HepG2 (cell line): ENCODE results near the gene MRPL18. TPM values are rescaled to one million over a fixed set of nuclear protein-coding genes. Genes with fewer than 3 reads are reported as not detected.

ENCODE experiments used
- BCL6 ChIP-seq: IDR thresholded peaks from 2 replicates; pipeline ENCODE4 v1.6.1; 2016; ENCODE audit warnings: missing genetic modification reagents, missing compliant biosample characterization
- BRD4 ChIP-seq: sonication (generic); formaldehyde crosslinking; IDR thresholded peaks from 2 replicates; pipeline ENCODE4 v1.4.0; 2020; ENCODE audit warnings: missing genetic modification reagents
- CREB1 ChIP-seq, 2 experiments: fragments of 450-650 bp in 1 of 2; IDR thresholded peaks; 2 replicates each; pipeline ENCODE4 v1.6.1; 2016 to 2017; ENCODE audit warnings: control low read depth in 1 of 2, mild to moderate bottlenecking in 1 of 2, missing compliant biosample characterization in 1 of 2, missing genetic modification characterization in 1 of 2
- FLYWCH1 ChIP-seq: sonication (generic); formaldehyde crosslinking; IDR thresholded peaks from 2 replicates; pipeline ENCODE4 v1.8.1; 2023; ENCODE audit warnings: mild to moderate bottlenecking, missing genetic modification reagents
- IKZF1 ChIP-seq: fragments of 450-650 bp; IDR thresholded peaks from 2 replicates; pipeline ENCODE4 v1.7.1; 2016
- KLF13 ChIP-seq: sonication (generic); formaldehyde crosslinking; IDR thresholded peaks from 2 replicates; pipeline ENCODE4 v1.4.0; 2020; ENCODE audit warnings: mild to moderate bottlenecking, missing genetic modification reagents
- MAFF ChIP-seq: IDR thresholded peaks from 2 replicates; pipeline ENCODE4 v1.6.1; 2011; ENCODE audit warnings: low read depth, low read length, improper control_type of control experiment
- NBN ChIP-seq: fragments of 450-650 bp; conservative IDR thresholded peaks from 2 replicates; pipeline ENCODE4 v1.6.1; 2017
- NFE2L2 ChIP-seq: fragments of 150-350 bp; IDR thresholded peaks from 2 replicates; pipeline ENCODE4 v1.6.1; 2014; ENCODE audit warnings: low read length
- NR1H2 ChIP-seq: sonication (generic); formaldehyde crosslinking; IDR thresholded peaks from 2 replicates; pipeline ENCODE4 v1.8.1; 2022; ENCODE audit warnings: low read depth, missing genetic modification reagents, borderline replicate concordance
- RNF2 ChIP-seq: fragments of 450-650 bp; conservative IDR thresholded peaks from 2 replicates; pipeline ENCODE4 v1.6.1; 2016; ENCODE audit warnings: low read depth
- SRY ChIP-seq: sonication (generic); formaldehyde crosslinking; IDR thresholded peaks from 2 replicates; pipeline ENCODE4 v1.8.0; 2022; ENCODE audit warnings: mild to moderate bottlenecking, missing genetic modification reagents
- TFDP2 ChIP-seq: sonication (generic); formaldehyde crosslinking; IDR thresholded peaks from 2 replicates; pipeline ENCODE4 v1.4.0; 2020; ENCODE audit warnings: missing genetic modification reagents
- TP53 ChIP-seq: sonication (generic); formaldehyde crosslinking; conservative IDR thresholded peaks from 2 replicates; pipeline ENCODE4 v1.4.0; 2020; ENCODE audit warnings: missing genetic modification reagents
- TSC22D2 ChIP-seq: sonication (generic); formaldehyde crosslinking; IDR thresholded peaks from 2 replicates; pipeline ENCODE4 v1.5.1; 2020; ENCODE audit warnings: missing genetic modification reagents, mild to moderate bottlenecking, borderline replicate concordance
- ZC3H13 ChIP-seq: sonication (generic); formaldehyde crosslinking; IDR thresholded peaks from 2 replicates; pipeline ENCODE4 v1.8.1; 2023; ENCODE audit warnings: mild to moderate bottlenecking, missing genetic modification reagents, moderate library complexity
- ZKSCAN8 ChIP-seq: IDR thresholded peaks from 2 replicates; pipeline ENCODE4 v1.6.1; 2016; ENCODE audit warnings: borderline replicate concordance, missing genetic modification reagents, missing compliant biosample characterization
- ZNF282 ChIP-seq: fragments of 450-650 bp; IDR thresholded peaks from 2 replicates; pipeline ENCODE4 v1.6.1; 2018; ENCODE audit not compliant: partially characterized antibody
- ZNF354B ChIP-seq: sonication (generic); formaldehyde crosslinking; IDR thresholded peaks from 2 replicates; pipeline ENCODE4 v1.8.0; 2022; ENCODE audit warnings: mild to moderate bottlenecking, missing genetic modification reagents
- ZNF552 ChIP-seq: sonication (generic); formaldehyde crosslinking; IDR thresholded peaks from 2 replicates; pipeline ENCODE4 v1.9.0; 2022; ENCODE audit warnings: missing genetic modification reagents, mild to moderate bottlenecking, borderline replicate concordance
- ZNF776 ChIP-seq: sonication (generic); formaldehyde crosslinking; IDR thresholded peaks from 2 replicates; pipeline ENCODE4 v1.4.0; 2020; ENCODE audit warnings: mild to moderate bottlenecking, missing genetic modification reagents
- ZNF891 ChIP-seq: sonication (generic); formaldehyde crosslinking; IDR thresholded peaks from 2 replicates; pipeline ENCODE4 v1.5.0; 2020; ENCODE audit warnings: mild to moderate bottlenecking, missing genetic modification reagents
- polyA plus RNA-seq, 8 experiments: library from polyadenylated mRNA; depleted of rRNA in 3 of 8; stranded (reverse) in 7 of 8; unstranded in 1 of 8; fragments of >200 nt; fragmentation: Illumina TruSeq in 4 of 8; extraction: Trizol in 4 of 8; gene quantifications; 2 replicates each; pipeline versions ENCODE4 v1.2.1 to v1.2.3, GENCODE V29; 2011 to 2016; ENCODE audit warnings: low read depth in 4 of 8, missing spikeins in 1 of 8, mixed read lengths in 1 of 8; ENCODE audit not compliant: insufficient read depth in 1 of 8
- total RNA-seq, 5 experiments: library from RNA; depleted of rRNA; stranded (reverse); fragments of >200 nt; fragmentation: Illumina TruSeq; extraction: Trizol; gene quantifications; 2 replicates each; pipeline ENCODE4 v1.2.3, GENCODE V29; 2016; ENCODE audit warnings: low read depth in 1 of 5
- TF ChIP-seq, protein P1 (sequence below): IDR thresholded peaks from 2 replicates; pipeline ENCODE4 v1.6.1; 2016
- TF ChIP-seq, protein P2 (sequence below): sonication (generic); formaldehyde crosslinking; IDR thresholded peaks from 2 replicates; pipeline ENCODE4 v1.4.0; 2020; ENCODE audit warnings: missing genetic modification reagents
- TF ChIP-seq, protein P3 (sequence below): IDR thresholded peaks from 2 replicates; pipeline ENCODE4 v1.6.1; 2016; ENCODE audit warnings: low read depth, borderline replicate concordance

The MRPL18 gene
- total and polyA plus RNA-seq, 2 of the 13 experiments (the other 11 are each of a cell fraction or from before 2014, with no cell fraction given), result 85.6 to 176 TPM

GRCh38 chr6:159762681-159763293 lies 27.5 kb upstream of the MRPL18 start (continued):
- TF ChIP-seq, protein P1, sequence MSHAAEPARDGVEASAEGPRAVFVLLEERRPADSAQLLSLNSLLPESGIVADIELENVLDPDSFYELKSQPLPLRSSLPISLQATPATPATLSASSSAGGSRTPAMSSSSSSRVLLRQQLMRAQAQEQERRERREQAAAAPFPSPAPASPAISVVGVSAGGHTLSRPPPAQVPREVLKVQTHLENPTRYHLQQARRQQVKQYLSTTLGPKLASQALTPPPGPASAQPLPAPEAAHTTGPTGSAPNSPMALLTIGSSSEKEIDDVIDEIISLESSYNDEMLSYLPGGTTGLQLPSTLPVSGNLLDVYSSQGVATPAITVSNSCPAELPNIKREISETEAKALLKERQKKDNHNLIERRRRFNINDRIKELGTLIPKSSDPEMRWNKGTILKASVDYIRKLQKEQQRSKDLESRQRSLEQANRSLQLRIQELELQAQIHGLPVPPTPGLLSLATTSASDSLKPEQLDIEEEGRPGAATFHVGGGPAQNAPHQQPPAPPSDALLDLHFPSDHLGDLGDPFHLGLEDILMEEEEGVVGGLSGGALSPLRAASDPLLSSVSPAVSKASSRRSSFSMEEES (CRISPR knock-in tag), result peak; percentile 82
- TF ChIP-seq TSC22D2, result 0 out of 2 replicates have a peak, but pooled peaks have one; percentile 11
- TF ChIP-seq BCL6, result peak; percentile 77
- no peak; the same call in 1 of the 2 replicates for TF ChIP-seq ZNF776
- no peak for TF ChIP-seq NBN
- TF ChIP-seq NFE2L2, result no peak
- no peak for TF ChIP-seq ZNF282
- TF ChIP-seq MAFF, result no peak
- 0 out of 2 replicates have a peak, but pooled peaks have one; percentile 70 for TF ChIP-seq ZNF552 (CRISPR knock-in tag)
- no peak for TF ChIP-seq ZNF354B (CRISPR knock-in tag)
- TF ChIP-seq, protein P2, sequence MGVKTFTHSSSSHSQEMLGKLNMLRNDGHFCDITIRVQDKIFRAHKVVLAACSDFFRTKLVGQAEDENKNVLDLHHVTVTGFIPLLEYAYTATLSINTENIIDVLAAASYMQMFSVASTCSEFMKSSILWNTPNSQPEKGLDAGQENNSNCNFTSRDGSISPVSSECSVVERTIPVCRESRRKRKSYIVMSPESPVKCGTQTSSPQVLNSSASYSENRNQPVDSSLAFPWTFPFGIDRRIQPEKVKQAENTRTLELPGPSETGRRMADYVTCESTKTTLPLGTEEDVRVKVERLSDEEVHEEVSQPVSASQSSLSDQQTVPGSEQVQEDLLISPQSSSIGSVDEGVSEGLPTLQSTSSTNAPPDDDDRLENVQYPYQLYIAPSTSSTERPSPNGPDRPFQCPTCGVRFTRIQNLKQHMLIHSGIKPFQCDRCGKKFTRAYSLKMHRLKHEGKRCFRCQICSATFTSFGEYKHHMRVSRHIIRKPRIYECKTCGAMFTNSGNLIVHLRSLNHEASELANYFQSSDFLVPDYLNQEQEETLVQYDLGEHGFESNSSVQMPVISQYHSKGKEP (CRISPR knock-in tag), result peak; percentile 81; the same call in 1 of the 2 replicates
- TF ChIP-seq KLF13 (CRISPR knock-in tag), result peak; percentile 94
- TF ChIP-seq TFDP2 (CRISPR knock-in tag), result no peak
- no peak for TF ChIP-seq IKZF1
- peak; percentile 78; the same call in 1 of the 2 replicates for TF ChIP-seq RNF2
- TF ChIP-seq FLYWCH1, result no peak
- peak; percentile 83 for TF ChIP-seq SRY (CRISPR knock-in tag)
- TF ChIP-seq ZNF891, result peak; percentile 32
- TF ChIP-seq ZKSCAN8 (CRISPR knock-in tag), result no peak
- no peak for TF ChIP-seq NR1H2 (CRISPR knock-in tag)
- TF ChIP-seq CREB1 (IDR thresholded peaks at IDR 0.05), result no peak
- TF ChIP-seq CREB1 (CRISPR knock-in tag; IDR thresholded peaks at IDR 0.05), result no peak
- TF ChIP-seq TP53, result 0 out of 2 replicates have a peak, but pooled peaks have one; percentile 7
- TF ChIP-seq BRD4 (CRISPR knock-in tag), result no peak; the same call in none of the 2 replicates
- TF ChIP-seq, protein P3, sequence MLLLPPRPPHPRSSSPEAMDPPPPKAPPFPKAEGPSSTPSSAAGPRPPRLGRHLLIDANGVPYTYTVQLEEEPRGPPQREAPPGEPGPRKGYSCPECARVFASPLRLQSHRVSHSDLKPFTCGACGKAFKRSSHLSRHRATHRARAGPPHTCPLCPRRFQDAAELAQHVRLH (CRISPR knock-in tag), result no peak
- no peak for TF ChIP-seq ZC3H13 (CRISPR knock-in tag)
